Skeletal muscle satellite cell (primary cell): ENCODE results near the gene RNF220.
A peak's percentile ranks its signal among the peaks of the same experiment; 100 is the strongest.

Experiments
- H3K27me3 ChIP-seq: 2 replicates; pipeline ENCODE4 v1.7.0; 2013; ENCODE audit warnings: low read length; ENCODE audit not compliant: control insufficient read depth, insufficient read depth
- H3K36me3 ChIP-seq: 2 replicates; pipeline ENCODE4 v1.7.0; 2013; ENCODE audit warnings: mild to moderate bottlenecking, control low read depth, low read length; ENCODE audit not compliant: insufficient read depth
- H3K4me1 ChIP-seq: 2 replicates; pipeline ENCODE4 v1.7.0; 2013; ENCODE audit warnings: low read length; ENCODE audit not compliant: control insufficient read depth, insufficient read depth
- H3K4me2 ChIP-seq: 2 replicates; pipeline ENCODE4 v1.7.0; 2013; ENCODE audit warnings: mild to moderate bottlenecking, low read length
- H3K4me3 ChIP-seq: 2 replicates; pipeline ENCODE4 v1.7.0; 2013; ENCODE audit warnings: low read length
- H3K9ac ChIP-seq: 2 replicates; pipeline ENCODE4 v1.7.0; 2013; ENCODE audit warnings: mild to moderate bottlenecking, low read depth, low read length, moderate library complexity
- H3K9me3 ChIP-seq: replicated peaks from 2 replicates; pipeline ENCODE4 v1.7.0; 2013; ENCODE audit warnings: mild to moderate bottlenecking, control low read depth, low read length

Gene RNF220

DNA sequence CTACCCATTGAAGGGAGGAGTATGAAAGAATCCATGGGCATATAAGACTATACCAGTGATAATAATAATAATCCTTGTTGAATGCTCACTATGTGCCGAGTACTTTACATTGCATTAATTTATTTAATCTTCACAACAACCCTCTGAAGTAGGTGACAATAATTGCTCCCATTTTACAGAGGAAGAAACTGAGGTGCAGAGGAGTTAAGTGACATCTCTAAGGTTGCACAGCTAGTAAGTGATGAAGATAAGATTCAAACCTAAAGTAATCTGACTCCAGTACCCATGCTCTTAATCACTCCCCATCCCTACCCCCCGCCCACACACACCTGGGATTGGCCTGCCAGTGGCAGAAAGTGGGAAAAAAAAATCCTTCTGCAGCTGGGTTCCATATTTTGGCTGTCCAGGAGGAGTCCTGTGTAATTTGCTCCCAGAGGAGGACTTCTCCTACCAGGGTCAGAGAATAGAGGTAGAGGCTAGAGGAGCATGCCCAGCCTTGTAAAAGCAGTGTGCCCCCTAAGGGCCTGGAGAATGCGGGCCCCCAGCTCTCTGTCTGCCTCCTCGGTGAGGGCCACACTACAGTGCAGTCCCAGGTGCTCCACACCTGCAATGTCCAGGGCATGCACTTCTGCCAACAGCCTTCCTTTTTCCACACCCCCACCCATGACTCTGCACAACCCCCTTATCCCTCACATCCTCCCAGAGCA, 211.4 kb downstream of the RNF220 start:
- peak overlapping the region; percentile 67 for H3K4me3 ChIP-seq
- H3K9me3 ChIP-seq = no peaks in the 10 kb centered on the region
- peaks cover 16% of the 10 kb centered on the region for H3K27me3 ChIP-seq
- peak overlapping the region; percentile 89 for H3K4me2 ChIP-seq
- no peaks in the 10 kb centered on the region for H3K36me3 ChIP-seq
- no peak overlapping the region for H3K9ac ChIP-seq
- peaks cover 4% of the 10 kb centered on the region for H3K4me1 ChIP-seq

DNA sequence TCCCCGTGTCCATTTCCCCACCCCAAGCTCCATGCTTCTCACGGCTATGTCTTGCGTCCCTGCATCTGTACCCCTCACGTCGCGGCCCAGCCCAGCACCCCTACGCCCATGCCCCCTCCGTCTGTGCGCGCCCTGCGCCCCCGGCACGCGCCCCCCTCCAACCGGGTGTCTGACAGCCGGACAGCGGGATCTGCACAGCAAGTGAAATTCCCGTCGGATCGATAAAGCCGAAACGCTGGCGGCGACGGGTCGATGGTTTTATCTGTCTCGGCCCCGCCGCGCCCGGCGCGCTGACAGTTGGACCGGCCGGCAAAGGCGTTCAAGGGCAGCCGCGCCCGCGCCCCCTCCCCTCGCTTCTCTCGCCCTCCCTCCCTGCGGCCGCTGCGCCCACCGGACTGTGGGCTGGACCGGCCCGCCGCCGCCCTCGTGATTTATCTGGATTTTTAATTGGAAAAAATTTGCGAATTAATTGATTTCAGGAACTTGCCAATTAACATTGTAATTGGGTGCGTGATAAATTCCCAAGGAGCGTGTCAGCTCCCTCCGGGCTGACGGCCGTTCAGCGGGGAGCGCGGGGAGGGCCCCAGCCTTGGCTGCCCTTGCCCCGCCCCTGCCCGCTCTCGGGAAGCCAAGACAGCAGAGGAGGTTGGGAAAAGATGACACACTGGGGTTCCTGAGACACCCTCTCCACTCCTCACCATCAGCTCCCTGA, 212.1 kb downstream of the RNF220 start:
- Histone ChIP-seq H3K4me1 (peaks cover 7% of the 10 kb centered on the region), H3K36me3 (no peaks in the 10 kb centered on the region), H3K4me3 (peak overlapping the region; percentile 67)

DNA sequence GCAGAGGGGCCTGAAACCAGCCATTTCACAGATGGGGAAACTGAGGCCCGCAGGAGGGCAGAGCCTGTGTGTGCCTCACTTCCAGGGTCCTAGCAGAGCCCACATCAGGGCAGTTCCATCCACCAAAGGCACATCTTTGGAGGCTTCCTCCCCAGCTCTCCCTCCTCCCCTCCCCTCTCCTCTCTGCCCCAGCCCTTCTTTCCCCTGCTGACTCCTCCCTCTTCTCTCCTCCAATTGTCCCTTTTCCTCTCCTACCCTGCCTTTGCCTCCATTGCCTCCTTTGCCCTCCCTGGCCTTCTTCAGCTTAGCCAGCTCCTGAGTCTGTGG, 212.6 kb downstream of the RNF220 start:
- Histone ChIP-seq H3K9ac (peak overlapping the region; percentile 61), H3K4me1 (peaks cover 7% of the 10 kb centered on the region), H3K9me3 (no peaks in the 10 kb centered on the region), H3K4me3 (peak overlapping the region; percentile 67), H3K4me2 (peak overlapping the region; percentile 89), H3K27me3 (peaks cover 8% of the 10 kb centered on the region), H3K36me3 (no peaks in the 10 kb centered on the region)

More for the DNA sequence above, 212.1 kb downstream of the RNF220 start:
- no peaks in the 10 kb centered on the region for H3K9me3 ChIP-seq
- peak overlapping the region; percentile 89 for H3K4me2 ChIP-seq
- peaks cover 11% of the 10 kb centered on the region for H3K27me3 ChIP-seq
- peak overlapping the region; percentile 61 for H3K9ac ChIP-seq

DNA sequence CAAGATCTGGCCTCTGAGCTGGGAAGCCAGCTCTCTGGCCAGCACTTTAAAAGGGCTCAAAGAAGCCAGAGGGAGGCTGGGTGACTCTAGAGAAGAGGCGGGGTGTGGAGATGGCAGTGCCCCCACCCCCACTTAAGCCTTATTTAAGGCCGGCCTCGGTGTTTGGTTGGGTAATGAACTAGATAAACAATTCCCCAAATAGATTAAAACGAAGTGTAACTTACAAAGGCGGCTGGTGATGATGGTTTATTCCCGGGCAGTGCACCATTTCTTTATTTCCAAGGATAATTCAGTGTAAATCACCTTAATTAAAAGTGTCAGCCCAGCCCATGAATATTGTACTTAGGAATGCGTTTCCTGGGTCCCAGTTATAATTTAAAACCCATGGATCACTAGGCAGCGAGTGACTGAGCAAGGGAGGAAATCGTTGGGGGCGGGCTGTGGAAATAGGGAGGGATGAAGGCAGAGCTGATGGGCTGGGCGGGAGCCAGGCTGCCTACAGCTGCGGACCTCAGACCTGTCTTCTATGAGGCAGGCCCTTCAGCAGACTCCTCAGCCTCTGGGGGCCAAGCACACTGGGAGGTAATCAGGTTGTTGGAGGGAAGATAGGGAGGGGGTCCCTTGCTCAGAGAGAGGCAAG, 214.3 kb downstream of the RNF220 start:
- no peak overlapping the region for H3K4me3 ChIP-seq
- H3K36me3 ChIP-seq = no peaks in the 10 kb centered on the region
- peaks cover 7% of the 10 kb centered on the region for H3K4me1 ChIP-seq
- no peaks in the 10 kb centered on the region for H3K9me3 ChIP-seq
- H3K27me3 ChIP-seq = peaks cover 8% of the 10 kb centered on the region
- peak overlapping the region; percentile 6 for H3K4me2 ChIP-seq
- no peak overlapping the region for H3K9ac ChIP-seq

DNA sequence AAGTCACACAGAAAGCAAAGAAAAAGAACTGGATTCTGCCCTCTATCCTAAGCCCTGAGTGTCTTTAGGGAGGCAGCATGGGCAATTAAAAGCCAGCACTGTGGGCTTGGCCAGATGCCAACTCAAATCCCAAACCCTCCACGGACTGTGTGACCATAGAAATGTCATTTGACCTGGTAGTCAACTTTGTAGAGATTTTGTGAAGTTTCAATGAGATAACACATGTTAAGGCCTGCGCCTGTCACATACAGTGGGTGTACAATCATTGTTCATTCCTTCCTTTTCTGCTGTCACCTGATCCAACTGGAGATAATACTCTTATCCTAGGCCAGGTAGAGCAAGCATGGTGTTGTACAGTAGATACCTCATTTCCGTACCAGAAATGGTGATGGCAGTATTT, 215.0 kb downstream of the RNF220 start:
- H3K36me3 ChIP-seq = no peaks in the 10 kb centered on the region
- H3K27me3 ChIP-seq = peaks cover 5% of the 10 kb centered on the region
- peaks cover 7% of the 10 kb centered on the region for H3K4me1 ChIP-seq
- no peak overlapping the region for H3K4me2 ChIP-seq
- no peak overlapping the region for H3K9ac ChIP-seq
- no peaks in the 10 kb centered on the region for H3K9me3 ChIP-seq
- H3K4me3 ChIP-seq = no peak overlapping the region

DNA sequence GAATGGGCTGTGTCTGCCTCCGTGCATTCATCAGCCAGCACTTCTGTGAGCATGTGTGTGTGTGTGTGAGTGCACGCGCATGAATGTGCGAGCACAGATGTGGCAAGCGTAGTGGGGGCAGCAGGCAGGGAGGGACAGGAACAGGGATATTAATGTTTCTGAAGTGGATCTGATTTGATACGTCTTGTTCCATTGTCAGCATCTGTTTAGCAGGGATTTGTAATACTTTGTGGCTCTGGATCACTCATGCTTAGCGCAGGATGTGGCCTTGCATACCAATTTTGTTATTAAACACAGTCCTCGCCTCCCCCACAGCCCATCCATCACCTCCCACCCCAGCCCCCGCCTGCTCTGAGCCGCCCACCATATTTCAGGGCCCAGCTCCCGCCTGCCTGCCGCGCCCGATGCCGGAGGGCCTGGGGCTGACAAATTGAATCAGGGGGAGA, 216.8 kb downstream of the RNF220 start:
- H3K9ac ChIP-seq = no peak overlapping the region
- no peaks in the 10 kb centered on the region for H3K36me3 ChIP-seq
- no peak overlapping the region for H3K4me2 ChIP-seq
- H3K9me3 ChIP-seq = no peaks in the 10 kb centered on the region
- peaks cover 7% of the 10 kb centered on the region for H3K4me1 ChIP-seq
- no peaks in the 10 kb centered on the region for H3K27me3 ChIP-seq
- H3K4me3 ChIP-seq = no peak overlapping the region

DNA sequence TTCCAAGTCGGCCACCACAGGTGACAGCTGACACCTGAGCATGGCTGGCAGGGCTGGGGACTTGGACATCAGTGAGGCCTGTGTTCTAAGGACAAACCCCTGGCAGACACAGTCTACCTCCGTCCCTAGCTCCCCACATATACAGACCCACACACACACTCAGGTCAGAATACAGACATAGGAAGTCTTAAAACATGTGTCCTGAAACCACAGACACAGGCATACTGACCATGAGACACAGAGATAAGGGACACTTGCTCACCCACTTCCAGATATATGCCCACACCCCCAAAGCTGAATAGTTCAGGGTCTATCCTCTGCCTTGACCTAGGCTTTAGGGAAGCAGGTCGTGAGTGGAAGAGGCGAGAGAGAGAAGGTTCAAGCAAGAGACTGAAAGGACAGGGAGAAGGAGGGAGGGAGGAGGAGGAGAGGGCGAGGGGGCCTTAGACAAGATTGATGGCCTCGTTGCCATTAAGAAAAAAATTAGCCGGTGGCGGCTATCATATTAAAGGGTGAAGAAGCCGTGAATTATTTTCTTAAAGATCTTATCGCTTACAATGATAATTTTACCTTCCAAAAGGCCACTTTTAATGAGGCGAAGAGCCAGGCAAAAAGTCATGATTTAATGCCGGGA, 219.3 kb downstream of the RNF220 start:
- Histone ChIP-seq H3K4me3 (no peak overlapping the region), H3K27me3 (no peaks in the 10 kb centered on the region), H3K36me3 (no peaks in the 10 kb centered on the region), H3K9ac (no peak overlapping the region), H3K4me2 (no peak overlapping the region), H3K9me3 (no peaks in the 10 kb centered on the region), H3K4me1 (peaks cover 10% of the 10 kb centered on the region)

DNA sequence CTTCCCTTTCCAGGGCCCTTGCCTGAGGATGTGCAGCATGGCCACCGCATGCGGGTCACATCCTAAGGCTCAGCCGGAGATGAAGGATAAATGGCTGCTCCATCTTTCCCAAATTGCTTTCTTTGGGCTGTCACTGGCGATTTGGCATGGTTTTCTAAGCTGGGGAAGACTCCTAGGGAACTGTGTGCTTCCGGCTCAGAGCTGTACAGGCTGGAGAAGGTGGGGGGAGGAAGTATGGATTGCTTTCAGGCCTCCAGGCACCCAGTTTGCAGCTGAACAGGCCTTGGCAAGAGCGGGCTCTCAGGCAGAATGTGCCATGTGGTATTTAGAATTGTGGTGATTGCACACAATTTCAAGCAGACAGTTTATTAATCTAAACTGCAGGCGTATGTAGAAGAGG, 220.3 kb downstream of the RNF220 start:
- Histone ChIP-seq H3K4me3 (no peak overlapping the region), H3K9me3 (no peaks in the 10 kb centered on the region), H3K4me1 (peaks cover 10% of the 10 kb centered on the region), H3K9ac (no peak overlapping the region), H3K27me3 (no peaks in the 10 kb centered on the region), H3K36me3 (no peaks in the 10 kb centered on the region), H3K4me2 (no peak overlapping the region)

DNA sequence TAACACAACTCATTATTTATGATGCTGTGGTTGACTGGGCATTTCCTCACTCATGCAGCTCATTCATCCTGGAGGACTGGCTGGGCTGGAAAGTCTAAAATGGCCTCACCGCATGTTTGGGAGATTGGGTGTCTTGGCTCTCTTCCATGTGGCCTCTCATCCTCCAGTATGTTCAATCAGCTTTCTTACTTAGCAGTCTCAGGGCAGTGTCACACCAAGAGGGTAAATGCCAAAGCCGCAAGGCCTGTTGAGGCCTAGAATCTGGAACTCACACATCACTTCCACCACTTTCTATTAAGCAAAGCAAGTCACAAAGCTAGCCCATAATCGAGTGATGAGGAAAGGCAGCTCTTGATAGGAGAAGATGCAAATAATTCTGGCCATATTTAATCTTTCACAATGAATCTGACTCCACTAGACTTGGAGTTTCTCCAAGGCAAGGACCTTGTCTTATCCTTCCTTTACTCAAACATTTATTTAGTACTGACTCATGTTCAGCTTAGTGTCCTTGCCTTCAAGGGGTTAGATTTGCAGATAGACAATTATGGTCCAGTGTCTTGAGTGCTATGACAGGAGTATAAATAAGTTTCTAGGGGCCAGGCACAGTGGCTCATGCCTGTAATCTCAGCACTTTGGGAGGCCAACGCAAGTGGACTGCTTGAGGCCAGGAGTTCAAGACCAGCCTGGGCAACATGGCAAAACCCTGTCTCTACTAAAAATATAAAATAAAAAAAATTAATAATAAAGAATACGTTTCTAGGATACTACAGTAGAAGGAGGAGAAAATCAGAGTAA, 224.1 kb downstream of the RNF220 start:
- H3K9me3 ChIP-seq = no peaks in the 10 kb centered on the region
- H3K36me3 ChIP-seq = peaks cover 14% of the 10 kb centered on the region
- no peak overlapping the region for H3K4me2 ChIP-seq
- no peak overlapping the region for H3K9ac ChIP-seq
- no peaks in the 10 kb centered on the region for H3K27me3 ChIP-seq
- H3K4me1 ChIP-seq = peaks cover 28% of the 10 kb centered on the region
- H3K4me3 ChIP-seq = no peak overlapping the region

DNA sequence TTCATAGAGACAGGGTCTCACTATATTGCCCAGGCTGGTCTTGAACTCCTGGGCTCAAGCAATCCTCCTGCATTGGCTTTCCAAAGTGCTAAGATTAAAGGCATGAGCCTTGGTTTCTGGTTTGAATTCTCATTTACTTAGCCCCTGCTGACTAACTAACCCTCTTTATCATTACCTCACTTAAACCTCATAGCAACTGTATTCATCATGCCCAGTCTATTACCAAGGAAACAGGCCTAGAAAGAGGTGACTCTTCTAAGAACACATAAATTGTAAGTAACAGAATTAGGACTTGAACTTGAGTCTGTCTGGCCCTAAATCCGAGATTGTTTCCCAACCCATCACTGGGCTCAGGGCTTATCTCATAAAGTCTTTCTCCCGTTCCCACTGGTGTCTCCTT, 225.1 kb downstream of the RNF220 start:
- no peaks in the 10 kb centered on the region for H3K27me3 ChIP-seq
- H3K9me3 ChIP-seq = no peaks in the 10 kb centered on the region
- H3K4me3 ChIP-seq = no peak overlapping the region
- H3K4me1 ChIP-seq = peaks cover 28% of the 10 kb centered on the region
- no peak overlapping the region for H3K4me2 ChIP-seq
- peaks cover 23% of the 10 kb centered on the region for H3K36me3 ChIP-seq
- H3K9ac ChIP-seq = no peak overlapping the region

DNA sequence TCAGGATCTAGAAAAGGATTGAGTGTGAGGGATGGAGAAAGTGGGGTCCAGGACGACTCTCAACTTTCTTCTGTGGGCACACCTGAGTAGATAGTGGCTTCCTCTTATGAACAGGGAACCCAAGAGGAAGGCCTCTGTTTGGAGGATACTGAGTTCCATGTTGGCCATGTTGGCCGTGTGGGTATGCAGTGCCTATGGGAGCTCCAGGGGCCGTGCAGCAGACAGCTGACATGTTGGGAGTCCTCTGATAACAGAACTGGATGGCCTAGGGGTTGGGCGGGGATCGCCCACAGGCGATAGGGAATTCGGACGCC, 226.2 kb downstream of the RNF220 start:
- Histone ChIP-seq H3K27me3 (no peaks in the 10 kb centered on the region), H3K36me3 (peaks cover 35% of the 10 kb centered on the region), H3K4me3 (peak overlapping the region; percentile 84), H3K9ac (peak overlapping the region; percentile 93), H3K9me3 (no peaks in the 10 kb centered on the region), H3K4me2 (peak overlapping the region; percentile 97), H3K4me1 (peaks cover 28% of the 10 kb centered on the region)
